ENCODE measurements around the gene TDRD15.
"Not testable (repeated sequence)": the region's sequence is repeated elsewhere in the genome, so short reads cannot be mapped to it uniquely, and the experiment has no call there.

TDRD15 gene

GRCh38 chr2:21148718-21149117, 24.9 kb downstream of the TDRD15 start:
- no peak for DNase-seq

DNA sequence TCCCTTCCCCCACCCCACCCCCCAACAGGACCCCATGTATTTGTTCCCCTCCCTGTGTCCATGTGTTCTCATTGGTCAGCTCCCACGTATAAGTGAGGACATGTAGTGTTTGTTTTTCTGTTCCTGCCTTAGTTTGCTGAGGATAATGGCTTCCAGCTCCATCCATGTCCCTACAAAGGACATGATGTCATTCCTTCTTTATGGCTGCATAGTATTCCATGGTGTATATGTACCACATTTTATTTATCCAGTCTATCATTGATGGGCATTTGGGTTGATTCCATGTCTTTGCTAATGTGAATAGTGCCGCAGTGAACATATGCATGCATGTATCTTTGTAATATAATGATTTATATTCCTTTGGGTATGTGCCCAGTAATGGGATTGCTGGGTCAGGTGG, 27.5 kb downstream of the TDRD15 start:
- DNase-seq, result not testable (repeated sequence)

GRCh38 chr2:21155365-21156136, 31.8 kb downstream of the TDRD15 start:
- no peak for DNase-seq

GRCh38 chr2:21161122-21161521, 37.4 kb downstream of the TDRD15 start:
- no peak for DNase-seq

GRCh38 chr2:21161832-21162614, 38.3 kb downstream of the TDRD15 start:
- no peak for DNase-seq

- no peak for DNase-seq
Measured at GRCh38 chr2:21162615-21162878, 38.8 kb downstream of the TDRD15 start.

- no peak for DNase-seq
Measured at GRCh38 chr2:21163213-21163612, 39.4 kb downstream of the TDRD15 start.

GRCh38 chr2:21165350-21165749, 41.6 kb downstream of the TDRD15 start:
- no peak for DNase-seq

DNA sequence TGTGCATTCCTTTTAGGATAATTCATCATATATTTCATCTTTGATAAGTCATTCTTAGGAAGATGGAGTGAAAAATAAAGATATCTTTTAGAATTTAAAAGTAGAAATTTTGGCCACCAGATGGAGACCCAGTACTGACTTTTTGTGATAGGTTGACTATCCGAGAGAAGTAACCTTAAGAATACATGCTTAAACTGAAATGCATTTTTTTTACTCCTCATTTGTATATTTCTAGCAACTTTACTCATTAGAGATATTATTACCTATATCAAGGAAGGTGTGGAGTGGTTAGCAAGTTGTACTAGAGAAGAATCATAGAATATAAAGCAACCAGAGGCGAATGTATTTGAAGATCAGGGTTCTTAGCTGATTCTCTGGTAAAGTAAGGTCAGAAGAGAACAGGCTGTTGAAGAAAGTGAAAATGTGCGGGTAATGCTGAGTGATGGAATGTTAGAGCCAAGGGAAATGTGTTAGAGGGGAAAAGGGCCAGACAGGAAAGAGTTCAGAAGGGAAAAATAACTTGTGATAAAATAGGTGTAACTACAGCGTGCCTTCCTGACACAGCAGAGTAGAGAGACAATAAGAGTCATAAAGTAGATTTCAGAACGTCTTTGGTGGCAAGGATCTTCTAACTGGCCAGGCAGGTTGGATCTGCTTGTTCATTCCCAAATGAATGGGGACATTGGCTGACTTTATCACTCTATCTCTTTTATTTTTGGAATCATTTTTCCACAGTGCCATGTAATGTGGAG, 52.3 kb downstream of the TDRD15 start:
- peak in 1 of 3 experiments; percentile 35 for DNase-seq

DNA sequence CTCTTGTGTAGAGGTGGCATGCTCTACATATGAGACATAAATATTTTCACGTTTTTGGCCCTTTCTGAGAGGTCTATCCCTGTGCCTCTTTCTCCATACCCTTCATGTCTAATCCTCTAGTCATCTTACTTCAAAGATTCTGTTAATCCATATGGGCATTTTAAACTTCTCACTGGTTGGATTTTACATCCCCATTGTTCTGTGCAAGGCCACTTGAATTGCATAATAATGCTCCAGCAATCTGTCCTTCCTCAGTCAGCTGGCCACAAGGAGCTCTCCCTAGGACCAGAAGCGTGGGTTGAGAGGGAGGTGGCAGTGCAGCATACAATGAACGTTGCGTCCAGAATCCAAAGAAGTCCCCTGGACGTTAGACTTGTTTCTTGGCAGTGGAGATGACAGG, 58.2 kb downstream of the TDRD15 start:
- DNase-seq, result no peak

- no peak for DNase-seq
Measured at GRCh38 chr2:21183306-21183705, 59.5 kb downstream of the TDRD15 start.

- no peak for DNase-seq
Measured at GRCh38 chr2:21183726-21184125, 60.0 kb downstream of the TDRD15 start.

DNA sequence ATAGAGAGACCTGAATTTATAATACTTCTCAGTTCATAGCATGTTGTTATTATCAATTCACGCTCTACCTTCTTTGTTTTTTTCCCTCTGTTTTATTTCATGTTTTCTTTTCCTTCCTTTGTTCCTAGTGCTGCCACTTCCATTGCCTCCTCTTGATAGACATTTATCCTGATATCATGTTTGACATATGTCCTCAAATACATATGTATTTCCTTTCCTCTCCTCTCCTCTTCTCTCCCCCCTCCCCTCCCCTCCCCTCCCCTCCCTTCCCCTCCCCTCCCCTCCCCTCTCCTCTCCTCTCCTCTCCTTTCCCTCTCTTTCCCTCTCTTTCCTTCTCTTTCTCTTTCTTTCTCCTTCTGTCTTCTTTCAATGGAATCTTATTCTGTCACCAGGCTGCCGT, 67.8 kb downstream of the TDRD15 start:
- no peak for DNase-seq

Measured in NCI-H1417 (cell line).